Glutamatergic neuron (in vitro differentiated cells): ENCODE measurements around the gene WWOX. TPM values are rescaled to one million over a fixed set of nuclear protein-coding genes. Genes with fewer than 3 reads are reported as not detected.

Source experiments
- DNase-seq: peaks from one replicate; pipeline ENCODE4 v3.0.0; 2022
- H3K27ac Mint-ChIP-seq: one replicate; pipeline ENCODE4 v1.8.0; 2020; ENCODE audit warnings: mild to moderate bottlenecking, mixed read lengths, inconsistent platforms; ENCODE audit not compliant: unreplicated experiment
- H3K27me3 Mint-ChIP-seq: one replicate; pipeline ENCODE4 v1.8.0; 2020; ENCODE audit warnings: mild to moderate bottlenecking, moderate library complexity, mixed read lengths, inconsistent platforms; ENCODE audit not compliant: unreplicated experiment
- H3K36me3 Mint-ChIP-seq: one replicate; pipeline ENCODE4 v1.8.0; 2020; ENCODE audit warnings: mild to moderate bottlenecking, mixed read lengths, inconsistent platforms; ENCODE audit not compliant: unreplicated experiment
- H3K4me1 Mint-ChIP-seq: one replicate; pipeline ENCODE4 v1.8.0; 2020; ENCODE audit warnings: mild to moderate bottlenecking, low read depth, mixed read lengths, inconsistent platforms; ENCODE audit not compliant: unreplicated experiment
- H3K4me3 Mint-ChIP-seq: one replicate; pipeline ENCODE4 v1.8.0; 2020; ENCODE audit warnings: mild to moderate bottlenecking, mixed read lengths, inconsistent platforms; ENCODE audit not compliant: unreplicated experiment
- H3K9me3 Mint-ChIP-seq: one replicate; pipeline ENCODE4 v1.8.0; 2020; ENCODE audit warnings: mild to moderate bottlenecking, moderate library complexity, mixed read lengths, inconsistent platforms; ENCODE audit not compliant: unreplicated experiment
- total RNA-seq: library from RNA; stranded (reverse); fragmentation: NEBNext Ultra II Directional; extraction: Animal tissue kit (Norgen Biotek cat#: 25700); gene quantifications from one replicate; pipeline ENCODE4 v1.2.1, GENCODE V29; 2021; ENCODE audit not compliant: unreplicated experiment
- TF ChIP-seq, protein P1 (sequence below): fragments of 200-600 bp; sonication (generic); IDR thresholded peaks from one replicate; pipeline ENCODE4 v1.5.0; 2021; ENCODE audit not compliant: partially characterized antibody, unreplicated experiment

The WWOX gene
- total RNA-seq, 1 donor from 2014 or later = 10.3 TPM

DNA sequence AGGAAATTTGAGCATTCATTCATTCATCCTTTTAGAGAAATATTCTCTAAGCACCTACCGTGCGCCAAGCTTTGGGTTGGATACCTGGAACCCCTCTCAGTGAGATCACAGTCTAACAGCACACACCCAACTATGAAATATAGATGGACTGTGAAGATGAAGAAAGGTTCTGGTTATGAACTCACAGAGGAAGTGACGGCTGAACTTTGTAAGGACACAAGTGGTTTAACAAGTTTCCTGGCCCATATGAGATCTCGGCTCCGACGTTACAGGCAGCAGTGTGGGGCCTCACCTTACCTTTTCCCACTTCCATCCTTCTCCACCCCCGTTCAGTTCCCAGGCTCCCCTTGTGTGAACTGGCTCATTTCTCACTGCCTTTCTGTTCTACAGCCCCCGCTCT lies 1094.8 kb downstream of the WWOX start:
- TF ChIP-seq, protein P1, sequence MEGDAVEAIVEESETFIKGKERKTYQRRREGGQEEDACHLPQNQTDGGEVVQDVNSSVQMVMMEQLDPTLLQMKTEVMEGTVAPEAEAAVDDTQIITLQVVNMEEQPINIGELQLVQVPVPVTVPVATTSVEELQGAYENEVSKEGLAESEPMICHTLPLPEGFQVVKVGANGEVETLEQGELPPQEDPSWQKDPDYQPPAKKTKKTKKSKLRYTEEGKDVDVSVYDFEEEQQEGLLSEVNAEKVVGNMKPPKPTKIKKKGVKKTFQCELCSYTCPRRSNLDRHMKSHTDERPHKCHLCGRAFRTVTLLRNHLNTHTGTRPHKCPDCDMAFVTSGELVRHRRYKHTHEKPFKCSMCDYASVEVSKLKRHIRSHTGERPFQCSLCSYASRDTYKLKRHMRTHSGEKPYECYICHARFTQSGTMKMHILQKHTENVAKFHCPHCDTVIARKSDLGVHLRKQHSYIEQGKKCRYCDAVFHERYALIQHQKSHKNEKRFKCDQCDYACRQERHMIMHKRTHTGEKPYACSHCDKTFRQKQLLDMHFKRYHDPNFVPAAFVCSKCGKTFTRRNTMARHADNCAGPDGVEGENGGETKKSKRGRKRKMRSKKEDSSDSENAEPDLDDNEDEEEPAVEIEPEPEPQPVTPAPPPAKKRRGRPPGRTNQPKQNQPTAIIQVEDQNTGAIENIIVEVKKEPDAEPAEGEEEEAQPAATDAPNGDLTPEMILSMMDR = no peak
- no peaks in the 10 kb centered on the region for H3K27me3 Mint-ChIP-seq
- no peaks in the 10 kb centered on the region for H3K9me3 Mint-ChIP-seq
- no peak overlapping the region for H3K27ac Mint-ChIP-seq
- no peaks in the 10 kb centered on the region for H3K36me3 Mint-ChIP-seq
- H3K4me1 Mint-ChIP-seq = no peaks in the 10 kb centered on the region
- DNase-seq = no peak
- no peak overlapping the region for H3K4me3 Mint-ChIP-seq

GRCh38 chr16:79195938-79196337 lies 1096.5 kb downstream of the WWOX start:
- H3K27ac Mint-ChIP-seq = no peak overlapping the region
- peaks cover 3% of the 10 kb centered on the region for H3K9me3 Mint-ChIP-seq
- H3K36me3 Mint-ChIP-seq = no peaks in the 10 kb centered on the region
- no peak overlapping the region for H3K4me3 Mint-ChIP-seq
- H3K27me3 Mint-ChIP-seq = no peaks in the 10 kb centered on the region
- no peak for DNase-seq
- TF ChIP-seq, protein P1 = no peak
- no peaks in the 10 kb centered on the region for H3K4me1 Mint-ChIP-seq

DNA sequence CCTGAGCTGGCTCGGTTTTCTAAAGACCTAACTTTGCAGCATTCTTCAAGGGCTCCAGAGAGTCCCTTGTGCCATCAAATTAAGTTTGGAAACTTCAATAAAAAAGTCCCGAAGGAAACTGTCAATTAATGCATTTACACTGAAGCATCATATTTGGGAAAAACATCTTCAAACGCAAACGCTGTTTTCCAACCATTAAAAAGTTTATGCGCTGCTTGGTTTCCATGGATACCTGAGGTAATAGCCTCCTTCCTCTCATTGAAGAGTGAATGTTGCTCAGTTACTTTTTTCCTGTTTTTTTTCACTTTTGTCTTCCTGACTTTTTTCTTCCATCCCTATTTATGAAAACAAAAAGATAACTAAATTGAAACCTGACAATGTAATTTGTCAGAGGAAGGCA lies 1102.0 kb downstream of the WWOX start:
- no peaks in the 10 kb centered on the region for H3K27me3 Mint-ChIP-seq
- H3K36me3 Mint-ChIP-seq = no peaks in the 10 kb centered on the region
- no peak overlapping the region for H3K27ac Mint-ChIP-seq
- no peak for DNase-seq
- no peak overlapping the region for H3K4me3 Mint-ChIP-seq
- TF ChIP-seq, protein P1 = no peak
- H3K4me1 Mint-ChIP-seq = no peaks in the 10 kb centered on the region
- H3K9me3 Mint-ChIP-seq = peaks cover 3% of the 10 kb centered on the region

- Mint-ChIP-seq H3K27ac (no peak overlapping the region), H3K4me1 (no peaks in the 10 kb centered on the region), H3K27me3 (no peaks in the 10 kb centered on the region), H3K9me3 (peaks cover 3% of the 10 kb centered on the region), H3K4me3 (no peak overlapping the region), H3K36me3 (no peaks in the 10 kb centered on the region)
- TF ChIP-seq, protein P1 = no peak
- no peak for DNase-seq
Observed at GRCh38 chr16:79202977-79203376, 1103.5 kb downstream of the WWOX start.

- TF ChIP-seq, protein P1 = no peak
- H3K27ac Mint-ChIP-seq = no peak overlapping the region
- no peaks in the 10 kb centered on the region for H3K36me3 Mint-ChIP-seq
Observed at GRCh38 chr16:79204486-79204885, 1105.0 kb downstream of the WWOX start.

More at GRCh38 chr16:79204486-79204885, 1105.0 kb downstream of the WWOX start:
- H3K4me3 Mint-ChIP-seq = no peak overlapping the region
- DNase-seq = no peak
- peaks cover 3% of the 10 kb centered on the region for H3K9me3 Mint-ChIP-seq
- no peaks in the 10 kb centered on the region for H3K4me1 Mint-ChIP-seq
- no peaks in the 10 kb centered on the region for H3K27me3 Mint-ChIP-seq
